Vagina (tissue), 2 donors: ENCODE results near the gene ANKRD10.
"Not testable (repeated sequence)": the region's sequence is repeated elsewhere in the genome, so short reads cannot be mapped to it uniquely, and the experiment has no call there.

Source experiments
- POLR2A ChIP-seq, 2 donors: fragments of 450-650 bp; IDR thresholded peaks; one replicate each; pipeline ENCODE4 v1.6.1; 2017; ENCODE audit warnings: antibody characterized with exemption in 2 of 2, mild to moderate bottlenecking in 2 of 2, moderate library complexity in 2 of 2
- TF ChIP-seq, protein P1 (sequence below), 3 experiments: fragments of 450-650 bp in 2 of 3; fragments of 200-600 bp in 1 of 3; sonication (generic) in 1 of 3; IDR thresholded peaks; one replicate each; pipeline ENCODE4 v1.5.1; 2017 to 2019; ENCODE audit warnings: antibody characterized with exemption in 3 of 3, mild to moderate bottlenecking in 2 of 3, moderate library complexity in 2 of 3

GRCh38 chr13:110955072-110955503 is 40.2 kb upstream of the ANKRD10 start:
- TF ChIP-seq POLR2A (IDR thresholded peaks at IDR 0.05) = not testable (repeated sequence)
- TF ChIP-seq, protein P1, sequence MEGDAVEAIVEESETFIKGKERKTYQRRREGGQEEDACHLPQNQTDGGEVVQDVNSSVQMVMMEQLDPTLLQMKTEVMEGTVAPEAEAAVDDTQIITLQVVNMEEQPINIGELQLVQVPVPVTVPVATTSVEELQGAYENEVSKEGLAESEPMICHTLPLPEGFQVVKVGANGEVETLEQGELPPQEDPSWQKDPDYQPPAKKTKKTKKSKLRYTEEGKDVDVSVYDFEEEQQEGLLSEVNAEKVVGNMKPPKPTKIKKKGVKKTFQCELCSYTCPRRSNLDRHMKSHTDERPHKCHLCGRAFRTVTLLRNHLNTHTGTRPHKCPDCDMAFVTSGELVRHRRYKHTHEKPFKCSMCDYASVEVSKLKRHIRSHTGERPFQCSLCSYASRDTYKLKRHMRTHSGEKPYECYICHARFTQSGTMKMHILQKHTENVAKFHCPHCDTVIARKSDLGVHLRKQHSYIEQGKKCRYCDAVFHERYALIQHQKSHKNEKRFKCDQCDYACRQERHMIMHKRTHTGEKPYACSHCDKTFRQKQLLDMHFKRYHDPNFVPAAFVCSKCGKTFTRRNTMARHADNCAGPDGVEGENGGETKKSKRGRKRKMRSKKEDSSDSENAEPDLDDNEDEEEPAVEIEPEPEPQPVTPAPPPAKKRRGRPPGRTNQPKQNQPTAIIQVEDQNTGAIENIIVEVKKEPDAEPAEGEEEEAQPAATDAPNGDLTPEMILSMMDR (IDR thresholded peaks at IDR 0.05) = not testable (repeated sequence)
